Activated CD4-positive, alpha-beta T cell treated with anti-CD3 and anti-CD28 coated beads, Interleukin-2, amount 10 ng/mL, durations not matched to agents 7 days and 5 days (primary cell): Measurements from ENCODE around the gene OR1F1. TPM values are rescaled to one million over a fixed set of nuclear protein-coding genes. Genes with fewer than 3 reads are reported as not detected.
"Not testable (repeated sequence)": the region's sequence is repeated elsewhere in the genome, so short reads cannot be mapped to it uniquely, and the experiment has no call there.

Experiments
- CTCF ChIA-PET: fragments of 350-600 bp; sonication (Branson Sonifier 250); formaldehyde crosslinking; loops from one replicate; lab custom pipeline; 2021; ENCODE audit warnings: antibody characterized with exemption; lab: Charles Lee
- POLR2A ChIA-PET: fragments of 350-600 bp; sonication (Branson Sonifier 250); formaldehyde crosslinking; loops from one replicate; lab custom pipeline; 2021; ENCODE audit warnings: antibody characterized with exemption; lab: Charles Lee
- DNase-seq: peaks from one replicate; pipeline ENCODE4 v3.0.0-alpha.2; 2020
- H3K27ac Mint-ChIP-seq: one replicate; pipeline ENCODE4 v1.8.0; 2021; ENCODE audit warnings: mild to moderate bottlenecking, moderate library complexity, mixed read lengths
- H3K27me3 Mint-ChIP-seq: one replicate; pipeline ENCODE4 v1.8.0; 2021; ENCODE audit warnings: mixed read lengths
- H3K36me3 Mint-ChIP-seq: one replicate; pipeline ENCODE4 v1.8.0; 2021; ENCODE audit warnings: low read depth, mixed read lengths
- H3K4me1 Mint-ChIP-seq: one replicate; pipeline ENCODE4 v1.8.0; 2021; ENCODE audit warnings: mixed read lengths
- H3K4me3 Mint-ChIP-seq: one replicate; pipeline ENCODE4 v1.8.0; 2021; ENCODE audit warnings: mild to moderate bottlenecking, moderate library complexity, mixed read lengths
- H3K9me3 Mint-ChIP-seq: one replicate; pipeline ENCODE4 v1.8.0; 2021; ENCODE audit warnings: mixed read lengths
- total RNA-seq, 2 experiments: library from RNA; stranded (reverse); gene quantifications; one replicate each; pipeline ENCODE4 v1.2.3, GENCODE V29; 2021

Gene OR1F1
- total RNA-seq, 2 experiments from 2014 or later, result not detected

DNA sequence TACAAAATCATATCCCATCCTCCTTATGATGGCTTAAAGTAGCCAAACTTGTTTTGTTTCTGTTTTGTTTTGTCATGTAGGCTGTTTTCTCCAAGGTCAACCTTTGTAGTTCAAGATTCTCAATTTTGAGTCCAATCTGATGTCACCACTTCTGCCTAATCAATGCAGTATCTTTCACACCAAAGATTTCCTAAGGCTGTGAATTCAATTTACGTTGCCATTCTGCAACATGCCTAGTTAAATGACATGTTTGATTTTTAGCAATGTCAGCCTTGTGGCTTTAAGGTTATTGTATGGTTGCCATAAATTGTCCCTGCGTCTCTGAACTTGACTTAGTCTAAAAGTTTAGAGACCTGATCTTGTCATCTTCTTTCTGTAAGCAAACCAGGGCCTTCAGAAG, 32.8 kb upstream of the OR1F1 start:
- H3K27me3 Mint-ChIP-seq, result peaks cover 53% of the 10 kb centered on the region
- peaks cover 11% of the 10 kb centered on the region for H3K36me3 Mint-ChIP-seq
- H3K4me1 Mint-ChIP-seq, result peaks cover 50% of the 10 kb centered on the region
- no peak overlapping the region for H3K27ac Mint-ChIP-seq
- POLR2A ChIA-PET, result interaction anchor here (0.5 kb wide), 1 partner anchor 333 kb away, joined by 3 read pairs; no protein-coding TSS in a partner anchor
- H3K4me3 Mint-ChIP-seq, result no peak overlapping the region
- H3K9me3 Mint-ChIP-seq, result peaks cover 6% of the 10 kb centered on the region
- CTCF ChIA-PET, result interaction anchor here (0.6 to 1.8 kb wide), 3 partner anchors 16 to 26 kb away, joined by 3 to 5 read pairs (median 3); no protein-coding TSS in a partner anchor
- DNase-seq, result no peak

DNA sequence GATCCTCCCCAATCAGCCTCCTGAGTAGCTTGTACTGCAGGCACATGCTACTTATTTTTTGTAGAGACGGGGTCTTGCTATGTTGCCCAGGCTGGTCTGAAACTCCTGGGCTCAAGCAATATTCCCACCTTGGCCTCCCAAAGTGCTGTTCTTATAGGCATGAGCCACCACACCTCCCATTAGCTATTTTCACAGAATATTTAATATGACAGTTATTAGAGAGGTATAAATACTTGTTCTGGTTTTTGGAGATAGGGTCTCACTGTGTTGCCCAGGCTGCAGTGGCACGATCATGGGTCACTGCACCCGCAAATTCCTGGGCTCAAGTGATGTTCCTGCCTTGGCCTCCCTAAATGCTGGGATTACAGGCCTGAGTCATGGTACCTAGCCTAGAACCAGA, 32.0 kb upstream of the OR1F1 start:
- peaks cover 49% of the 10 kb centered on the region for H3K4me1 Mint-ChIP-seq
- no peak overlapping the region for H3K4me3 Mint-ChIP-seq
- no peak overlapping the region for H3K27ac Mint-ChIP-seq
- ChIA-PET POLR2A (no interaction called here), CTCF (interaction anchor here (0.6 to 3.2 kb wide), 3 partner anchors 12 to 1800 kb away, joined by 3 to 20 read pairs (median 5); no protein-coding TSS in a partner anchor)
- no peak for DNase-seq
- H3K27me3 Mint-ChIP-seq, result peaks cover 49% of the 10 kb centered on the region
- peaks cover 6% of the 10 kb centered on the region for H3K9me3 Mint-ChIP-seq
- peaks cover 11% of the 10 kb centered on the region for H3K36me3 Mint-ChIP-seq

DNA sequence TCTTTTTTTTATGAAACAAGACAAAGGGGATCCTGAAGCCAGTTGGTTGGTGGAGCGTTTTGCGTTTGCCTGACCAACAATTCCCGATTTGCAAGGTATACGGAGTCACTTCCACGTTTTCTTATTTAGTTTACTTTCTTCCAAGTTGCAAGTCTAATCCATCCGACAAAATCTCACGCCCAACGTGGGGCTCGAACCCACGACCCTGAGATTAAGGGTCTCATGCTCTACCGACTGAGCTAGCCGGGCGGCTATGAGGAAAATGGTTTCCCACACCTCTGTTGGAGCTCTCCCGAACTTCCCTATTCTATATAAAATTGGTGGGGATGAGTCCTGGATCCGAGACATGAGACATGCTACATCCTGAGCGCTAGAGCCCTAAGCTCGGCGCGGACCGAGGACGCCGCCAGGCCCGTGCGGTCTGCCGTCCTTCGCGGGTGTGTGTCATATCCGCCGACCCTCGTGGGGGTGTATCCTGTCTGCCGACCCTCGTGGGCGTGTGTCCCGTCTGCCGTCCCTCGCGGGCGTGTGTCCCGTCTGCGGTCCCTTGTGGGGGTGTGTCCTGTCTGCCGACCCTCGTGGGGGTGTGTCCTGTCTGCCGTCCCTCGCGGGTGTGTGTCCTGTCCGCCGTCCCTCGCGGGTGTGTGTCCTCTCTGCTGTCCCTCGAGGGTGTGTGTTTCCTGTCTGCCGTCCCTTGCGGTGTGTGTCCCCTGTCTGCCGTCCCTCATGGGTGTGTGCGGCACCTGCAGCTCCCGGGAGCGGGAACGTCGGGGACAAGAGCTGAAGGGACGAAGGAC, 30.6 kb upstream of the OR1F1 start:
- ChIA-PET CTCF (interaction anchor here (1.0 to 3.2 kb wide), 9 partner anchors 8 to 99 kb away, joined by 3 to 20 read pairs (median 5); partner anchors contain the start of gene OR1F1), POLR2A (no interaction called here)
- peaks cover 43% of the 10 kb centered on the region for H3K27me3 Mint-ChIP-seq

DNA sequence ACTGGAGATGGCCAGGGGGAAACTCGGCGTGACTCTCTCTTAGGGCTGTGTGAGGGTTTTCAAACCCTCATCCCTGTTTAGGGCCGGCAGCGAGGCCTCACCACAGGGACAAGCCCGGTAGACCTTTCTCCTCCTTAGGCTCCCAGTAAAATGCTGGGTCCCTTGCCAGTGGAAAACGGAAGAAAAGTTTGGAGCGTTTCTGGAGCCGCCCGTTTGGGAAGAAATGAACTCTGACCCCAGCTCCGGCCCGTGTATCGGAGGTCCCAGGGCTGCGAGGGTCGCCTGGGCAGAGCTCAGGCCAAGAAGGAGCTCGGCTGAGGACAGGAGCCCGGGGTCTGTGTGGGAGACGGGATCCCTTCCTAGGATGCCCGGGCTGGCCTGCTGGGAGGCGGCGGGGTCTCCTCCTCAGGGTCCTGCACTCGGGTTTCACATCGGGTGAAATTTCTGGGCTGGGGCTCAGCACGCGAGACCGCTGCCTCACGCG, 29.9 kb upstream of the OR1F1 start:
- POLR2A ChIA-PET, result interaction anchor here (1.0 kb wide), 1 partner anchor 60 kb away, joined by 3 read pairs; no protein-coding TSS in a partner anchor
- peak overlapping the region; percentile 87 for H3K27ac Mint-ChIP-seq
- peaks cover 6% of the 10 kb centered on the region for H3K9me3 Mint-ChIP-seq

More for the DNA sequence above, 30.6 kb upstream of the OR1F1 start:
- H3K9me3 Mint-ChIP-seq, result peaks cover 6% of the 10 kb centered on the region
- H3K4me3 Mint-ChIP-seq, result peak overlapping the region; percentile 75
- peak overlapping the region; percentile 87 for H3K27ac Mint-ChIP-seq
- peaks cover 46% of the 10 kb centered on the region for H3K4me1 Mint-ChIP-seq
- peak; percentile 42 for DNase-seq
- H3K36me3 Mint-ChIP-seq, result peaks cover 11% of the 10 kb centered on the region

DNA sequence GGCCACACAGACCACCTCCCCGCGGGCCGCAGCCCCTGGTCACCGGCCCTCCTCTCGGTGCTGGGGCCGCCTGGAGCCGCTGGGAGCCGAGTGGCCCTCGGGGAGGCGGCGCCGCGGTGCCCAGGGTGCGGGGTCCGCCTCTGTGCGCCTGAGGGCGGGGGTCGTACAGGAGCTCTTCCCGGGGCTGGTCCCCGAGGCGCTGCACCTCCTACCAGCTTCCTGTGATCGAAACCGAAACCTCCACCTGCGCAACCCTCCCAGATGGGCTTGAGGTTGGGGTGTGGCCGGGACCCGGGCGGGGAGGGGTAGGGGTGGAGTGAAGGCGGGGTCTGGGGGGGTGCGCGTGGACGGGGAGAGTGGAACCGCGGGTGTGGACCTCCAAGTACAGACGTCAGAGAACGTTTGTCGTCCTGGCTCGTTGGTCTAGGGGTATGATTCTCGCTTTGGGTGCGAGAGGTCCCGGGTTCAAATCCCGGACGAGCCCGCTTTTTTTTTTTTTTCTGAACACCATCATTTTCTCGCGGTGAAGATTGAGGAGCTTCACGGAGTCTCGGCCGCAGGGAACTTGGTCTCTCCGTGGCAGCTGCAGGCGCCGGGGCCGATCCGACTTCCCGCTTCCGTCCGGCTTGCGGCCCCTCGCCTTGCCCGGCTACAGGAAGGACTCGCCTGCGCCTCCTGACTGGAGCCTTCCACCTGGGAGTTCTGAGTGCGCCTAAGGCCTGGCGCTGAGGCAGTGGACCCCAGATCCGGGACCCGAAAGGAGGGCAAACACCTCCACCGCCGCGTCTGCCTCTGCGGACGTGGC, 29.3 kb upstream of the OR1F1 start:
- Mint-ChIP-seq H3K27me3 (peaks cover 38% of the 10 kb centered on the region), H3K4me3 (peak overlapping the region; percentile 88), H3K36me3 (peaks cover 11% of the 10 kb centered on the region), H3K4me1 (peaks cover 47% of the 10 kb centered on the region), H3K9me3 (peaks cover 6% of the 10 kb centered on the region), H3K27ac (peak overlapping the region; percentile 91)
- CTCF ChIA-PET, result interaction anchor here (0.6 to 3.2 kb wide), 13 partner anchors 9 to 317 kb away, joined by 3 to 20 read pairs (median 5); partner anchors contain the start of gene OR1F1
- DNase-seq, result peak; percentile 96
- POLR2A ChIA-PET, result interaction anchor here (0.7 to 1.0 kb wide), 2 partner anchors 60 to 194 kb away, joined by 3 to 6 read pairs; no protein-coding TSS in a partner anchor

More for the DNA sequence above, 29.9 kb upstream of the OR1F1 start:
- DNase-seq, result no peak
- H3K4me1 Mint-ChIP-seq, result peaks cover 44% of the 10 kb centered on the region
- H3K36me3 Mint-ChIP-seq, result peaks cover 11% of the 10 kb centered on the region
- H3K27me3 Mint-ChIP-seq, result peaks cover 38% of the 10 kb centered on the region
- H3K4me3 Mint-ChIP-seq, result peak overlapping the region; percentile 75
- CTCF ChIA-PET, result interaction anchor here (0.9 to 3.2 kb wide), 10 partner anchors 9 to 130 kb away, joined by 3 to 20 read pairs (median 4); partner anchors contain the start of gene OR1F1

DNA sequence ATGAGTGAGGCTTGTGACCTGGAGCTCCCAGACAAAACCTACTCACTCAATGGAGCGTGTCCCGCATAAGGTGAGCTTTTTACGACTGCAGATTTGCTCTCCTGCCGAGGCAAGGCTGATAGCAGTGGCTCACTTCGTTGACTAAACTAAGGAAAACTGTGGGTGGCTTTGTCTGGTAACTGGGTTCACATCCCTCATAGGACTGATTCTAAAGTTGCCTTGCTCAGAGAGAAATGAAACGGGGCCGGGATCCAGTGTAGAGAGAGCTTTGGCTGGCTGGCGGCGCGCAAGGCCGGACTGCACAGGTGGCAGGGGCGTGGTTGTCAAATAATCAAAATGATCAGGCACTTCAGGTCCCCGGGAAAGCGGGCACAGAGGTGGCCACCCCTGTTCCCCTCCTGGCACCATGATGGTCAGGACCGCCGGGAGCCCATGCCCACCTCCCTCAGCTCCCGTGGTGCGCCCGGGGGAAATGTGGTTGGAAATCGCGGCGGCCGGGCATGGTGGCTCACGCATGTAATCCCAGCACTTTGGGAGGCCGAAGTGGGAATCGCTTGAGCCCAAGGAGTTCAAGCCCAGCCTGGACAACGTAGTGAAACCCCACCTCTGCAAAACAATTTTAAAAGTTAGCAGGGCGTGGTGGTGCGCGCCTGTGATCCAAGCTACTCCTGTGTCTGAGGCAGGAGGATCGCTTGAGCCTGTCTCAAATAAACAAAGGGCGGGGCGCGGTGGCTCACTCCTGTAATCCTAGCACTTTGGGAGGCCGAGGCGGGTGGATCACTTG, 26.6 kb upstream of the OR1F1 start:
- Mint-ChIP-seq H3K27me3 (peaks cover 23% of the 10 kb centered on the region), H3K36me3 (peaks cover 8% of the 10 kb centered on the region), H3K4me3 (peak overlapping the region; percentile 47), H3K9me3 (peaks cover 3% of the 10 kb centered on the region), H3K4me1 (peaks cover 51% of the 10 kb centered on the region), H3K27ac (peak overlapping the region; percentile 6)
- DNase-seq, result no peak
- POLR2A ChIA-PET, result interaction anchor here (0.6 kb wide), 1 partner anchor 282 kb away, joined by 3 read pairs; the partner anchor contains the start of gene NAA60
- CTCF ChIA-PET, result interaction anchor here (0.7 to 3.9 kb wide), 4 partner anchors 9 to 157 kb away, joined by 3 to 14 read pairs (median 6); no protein-coding TSS in a partner anchor

DNA sequence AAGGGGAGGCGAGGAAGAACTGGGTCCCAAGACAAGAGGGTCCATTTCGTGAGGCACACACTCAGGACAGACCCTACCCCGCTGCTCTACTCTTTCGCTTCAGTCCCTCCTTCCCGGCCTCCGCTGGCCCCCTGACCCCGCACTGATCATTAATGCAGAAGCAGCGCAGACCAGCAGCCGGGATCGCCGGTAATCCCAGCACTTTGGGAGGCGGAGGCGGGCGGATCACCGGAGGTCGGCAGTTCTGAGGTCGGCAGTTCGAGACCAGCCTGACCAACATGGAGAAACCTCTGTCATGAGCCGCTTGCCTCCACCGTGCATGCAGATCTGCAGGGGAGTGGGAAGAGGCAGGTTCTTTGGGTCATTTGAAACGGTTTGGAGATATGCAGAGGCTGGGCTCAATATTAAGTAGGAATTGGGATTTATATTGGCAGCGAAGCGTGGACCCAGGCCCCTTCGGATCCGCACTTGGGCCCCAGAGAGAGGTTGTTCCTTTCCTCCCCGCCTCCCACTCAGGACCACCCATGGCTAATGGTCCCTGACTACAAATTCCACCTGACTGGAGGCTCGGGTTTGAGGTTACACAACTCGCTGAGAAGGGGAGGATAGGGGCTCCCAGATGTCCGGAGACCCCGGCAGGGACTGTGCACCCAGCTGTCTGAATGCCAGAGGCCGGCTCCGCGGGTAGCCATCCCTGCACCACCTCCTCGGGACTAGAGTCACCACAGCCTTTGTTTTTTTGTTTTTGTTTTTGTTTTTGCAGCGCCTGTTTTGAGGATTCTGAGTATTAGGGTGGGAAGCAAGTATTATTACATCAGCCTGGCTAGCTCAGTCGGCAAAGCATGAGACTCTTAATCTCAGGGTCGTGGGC, 23.6 kb upstream of the OR1F1 start:
- ChIA-PET POLR2A (no interaction called here), CTCF (interaction anchor here (1.2 to 2.0 kb wide), 2 partner anchors 14 to 104 kb away, joined by 5 to 6 read pairs; no protein-coding TSS in a partner anchor)
- no peaks in the 10 kb centered on the region for H3K9me3 Mint-ChIP-seq
- no peak overlapping the region for H3K27ac Mint-ChIP-seq
- no peaks in the 10 kb centered on the region for H3K36me3 Mint-ChIP-seq
- no peak overlapping the region for H3K4me3 Mint-ChIP-seq
- no peak for DNase-seq
- peaks cover 34% of the 10 kb centered on the region for H3K4me1 Mint-ChIP-seq
- H3K27me3 Mint-ChIP-seq, result peaks cover 17% of the 10 kb centered on the region

- peaks cover 25% of the 10 kb centered on the region for H3K27me3 Mint-ChIP-seq
- DNase-seq, result no peak
- H3K36me3 Mint-ChIP-seq, result no peaks in the 10 kb centered on the region
- H3K9me3 Mint-ChIP-seq, result no peaks in the 10 kb centered on the region
- no peak overlapping the region for H3K4me3 Mint-ChIP-seq
- peaks cover 26% of the 10 kb centered on the region for H3K4me1 Mint-ChIP-seq
- peak overlapping the region; percentile 71 for H3K27ac Mint-ChIP-seq
- ChIA-PET POLR2A (no interaction called here), CTCF (interaction anchor here (0.6 to 1.2 kb wide), 2 partner anchors 15 to 69 kb away, joined by 3 to 5 read pairs; no protein-coding TSS in a partner anchor)
Measured at GRCh38 chr16:3165111-3165822, 22.7 kb upstream of the OR1F1 start.

GRCh38 chr16:3166505-3166886, 21.5 kb upstream of the OR1F1 start:
- CTCF ChIA-PET, result interaction anchor here (0.7 to 0.8 kb wide), 5 partner anchors 16 to 163 kb away, joined by 3 to 4 read pairs (median 3); no protein-coding TSS in a partner anchor

GRCh38 chr16:3168729-3169128, 19.3 kb upstream of the OR1F1 start:
- not testable (repeated sequence) for DNase-seq, H3K9me3 Mint-ChIP-seq, H3K36me3 Mint-ChIP-seq, H3K4me3 Mint-ChIP-seq, H3K27ac Mint-ChIP-seq
- H3K27me3 Mint-ChIP-seq, result peaks cover 52% of the 10 kb centered on the region
- ChIA-PET POLR2A (interaction anchor here (0.7 kb wide), 1 partner anchor 41 kb away, joined by 3 read pairs; no protein-coding TSS in a partner anchor), CTCF (interaction anchor here (1.0 to 2.1 kb wide), 6 partner anchors 9 to 165 kb away, joined by 3 to 8 read pairs (median 5); no protein-coding TSS in a partner anchor)
- peaks cover 34% of the 10 kb centered on the region for H3K4me1 Mint-ChIP-seq

More at GRCh38 chr16:3166505-3166886, 21.5 kb upstream of the OR1F1 start:
- POLR2A ChIA-PET, result no interaction called here
- H3K4me3 Mint-ChIP-seq, result no peak overlapping the region
- H3K27ac Mint-ChIP-seq, result no peak overlapping the region
- H3K36me3 Mint-ChIP-seq, result peaks cover 4% of the 10 kb centered on the region
- no peaks in the 10 kb centered on the region for H3K9me3 Mint-ChIP-seq
- H3K27me3 Mint-ChIP-seq, result peaks cover 36% of the 10 kb centered on the region
- H3K4me1 Mint-ChIP-seq, result peaks cover 27% of the 10 kb centered on the region
- DNase-seq, result no peak
